CD4-positive, CD25-positive, alpha-beta regulatory T cell (primary cell): ENCODE data around the gene MARCHF10. TPM values are rescaled to one million over a fixed set of nuclear protein-coding genes. Genes with fewer than 3 reads are reported as not detected.
A peak's percentile ranks its signal among the peaks of the same experiment; 100 is the strongest.

ENCODE experiments used
- ATAC-seq, 2 donors: fragments of 150-1000 bp; cut with Tn5 transposase; one replicate each; pipeline ENCODE4 v1.10.0; 2021; ENCODE audit warnings: low read depth in 2 of 2, moderate number of reproducible peaks in 2 of 2, moderate library complexity in 1 of 2
- DNase-seq, 3 donors: peaks; one replicate each; pipeline versions ENCODE4 v3.0.0 to v3.0.0-alpha.2; 2012 to 2022; ENCODE audit warnings: mixed read lengths in 1 of 3
- H3K27ac ChIP-seq: one replicate; pipeline ENCODE4 v1.7.0; 2013; ENCODE audit warnings: mild to moderate bottlenecking, low read length; ENCODE audit not compliant: insufficient read depth, poor library complexity, severe bottlenecking
- H3K27me3 ChIP-seq: one replicate; pipeline ENCODE4 v1.7.0; 2013; ENCODE audit warnings: low read length; ENCODE audit not compliant: control insufficient read depth, insufficient read depth
- H3K36me3 ChIP-seq: one replicate; pipeline ENCODE4 v1.7.0; 2013; ENCODE audit warnings: mild to moderate bottlenecking, low read length, moderate library complexity; ENCODE audit not compliant: control insufficient read depth, insufficient read depth
- H3K4me1 ChIP-seq: 2 replicates; pipeline ENCODE4 v1.7.0; 2013; ENCODE audit warnings: mild to moderate bottlenecking, low read length; ENCODE audit not compliant: insufficient read depth, control insufficient read depth, poor library complexity, severe bottlenecking
- H3K4me3 ChIP-seq: one replicate; pipeline ENCODE4 v1.7.0; 2013; ENCODE audit warnings: low read depth, mild to moderate bottlenecking, low read length, moderate library complexity
- H3K9me3 ChIP-seq, 2 experiments: 1 replicate in 1 of 2; 2 replicates in 1 of 2; pipeline ENCODE4 v1.7.0; 2013; ENCODE audit warnings: low read length in 2 of 2, mild to moderate bottlenecking in 1 of 2, moderate library complexity in 1 of 2; ENCODE audit not compliant: control insufficient read depth in 2 of 2
- H3K27ac Mint-ChIP-seq, 3 donors: one replicate each; pipeline ENCODE4 v1.8.0; 2020 to 2022; ENCODE audit warnings: mild to moderate bottlenecking in 3 of 3, mixed read lengths in 3 of 3, moderate library complexity in 2 of 3
- H3K27me3 Mint-ChIP-seq: one replicate; pipeline ENCODE4 v1.8.0; 2022; ENCODE audit warnings: mild to moderate bottlenecking, mixed read lengths
- H3K36me3 Mint-ChIP-seq: one replicate; pipeline ENCODE4 v1.8.0; 2020; ENCODE audit warnings: mixed read lengths
- H3K4me1 Mint-ChIP-seq, 4 donors: one replicate each; pipeline ENCODE4 v1.8.0; 2020 to 2022; ENCODE audit warnings: mixed read lengths in 4 of 4, mild to moderate bottlenecking in 1 of 4
- H3K4me3 Mint-ChIP-seq, 4 donors: one replicate each; pipeline ENCODE4 v1.8.0; 2020 to 2022; ENCODE audit warnings: mild to moderate bottlenecking in 4 of 4, mixed read lengths in 4 of 4, moderate library complexity in 3 of 4
- H3K9me3 Mint-ChIP-seq, 7 donors: one replicate each; pipeline ENCODE4 v1.8.0; 2020 to 2022; ENCODE audit warnings: mixed read lengths in 7 of 7, mild to moderate bottlenecking in 3 of 7, moderate library complexity in 2 of 7
- polyA plus RNA-seq, 4 donors: library from polyadenylated mRNA; unstranded; fragments of 300-500 nt; fragmentation: Illumina TruSeq; gene quantifications; one replicate each; pipeline ENCODE4 v1.2.3, GENCODE V29; 2021
- total RNA-seq: library from RNA; stranded (reverse); gene quantifications from one replicate; pipeline ENCODE4 v1.2.3, GENCODE V29; 2022

Gene MARCHF10
- total and polyA plus RNA-seq, 5 donors from 2014 or later = 0.12 to 0.48 (median 0.18) TPM; not detected in 2

- Histone ChIP-seq H3K27me3 (peaks cover 2% of the 10 kb centered on the region), H3K36me3 (no peaks in the 10 kb centered on the region), H3K9me3 (no peaks in the 10 kb centered on the region), H3K4me1 (no peaks in the 10 kb centered on the region), H3K4me3 (peak overlapping the region; percentile 70), H3K27ac (no peak overlapping the region)
- H3K4me1 Mint-ChIP-seq = peaks cover 0 to 16% (median 11%) of the 10 kb centered on the region in 4 donors
- peak overlapping the region; percentile 43 to 80 (median 57) for H3K4me3 Mint-ChIP-seq
- no peak for ATAC-seq
- peaks cover 0 to 5% (median 0%) of the 10 kb centered on the region in 7 donors for H3K9me3 Mint-ChIP-seq
- peaks cover 22% of the 10 kb centered on the region for H3K27me3 Mint-ChIP-seq
- peak in 1 of 3 donors; percentile 12 for DNase-seq
- H3K36me3 Mint-ChIP-seq = no peaks in the 10 kb centered on the region
- peak overlapping the region in 1 of 3 donors; percentile 58 for H3K27ac Mint-ChIP-seq
Measured at GRCh38 chr17:62793919-62794665, 14.0 kb downstream of the MARCHF10 start.

- Mint-ChIP-seq H3K36me3 (no peaks in the 10 kb centered on the region), H3K4me3 (no peak overlapping the region), H3K9me3 (peaks cover 0 to 5% (median 0%) of the 10 kb centered on the region in 7 donors), H3K4me1 (peaks cover 0 to 16% (median 11%) of the 10 kb centered on the region in 4 donors), H3K27me3 (peaks cover 16% of the 10 kb centered on the region), H3K27ac (no peak overlapping the region)
- no peaks in the 10 kb centered on the region for H3K36me3 ChIP-seq
- no peak overlapping the region for H3K27ac ChIP-seq
- H3K4me3 ChIP-seq = no peak overlapping the region
- H3K27me3 ChIP-seq = peaks cover 2% of the 10 kb centered on the region
- H3K9me3 ChIP-seq = no peaks in the 10 kb centered on the region
- H3K4me1 ChIP-seq = no peaks in the 10 kb centered on the region
- no peak for ATAC-seq
- no peak for DNase-seq
Measured at GRCh38 chr17:62792447-62792800, 15.7 kb downstream of the MARCHF10 start.

GRCh38 chr17:62791767-62792446 is 16.2 kb downstream of the MARCHF10 start:
- peaks cover 16% of the 10 kb centered on the region for H3K27me3 Mint-ChIP-seq
- peaks cover 0 to 16% (median 11%) of the 10 kb centered on the region in 4 donors for H3K4me1 Mint-ChIP-seq
- ATAC-seq (no peak), DNase-seq (no peak)
- H3K27ac Mint-ChIP-seq = no peak overlapping the region
- Histone ChIP-seq H3K9me3 (no peaks in the 10 kb centered on the region), H3K27ac (no peak overlapping the region), H3K4me3 (no peak overlapping the region), H3K36me3 (no peaks in the 10 kb centered on the region), H3K4me1 (no peaks in the 10 kb centered on the region), H3K27me3 (peaks cover 2% of the 10 kb centered on the region)
- H3K4me3 Mint-ChIP-seq = no peak overlapping the region
- peaks cover 0 to 5% (median 0%) of the 10 kb centered on the region in 7 donors for H3K9me3 Mint-ChIP-seq
- no peaks in the 10 kb centered on the region for H3K36me3 Mint-ChIP-seq

GRCh38 chr17:62791235-62791734 is 16.8 kb downstream of the MARCHF10 start:
- peak overlapping the region in 1 of 3 donors; percentile 64 for H3K27ac Mint-ChIP-seq
- peaks cover 0 to 16% (median 11%) of the 10 kb centered on the region in 4 donors for H3K4me1 Mint-ChIP-seq
- Histone ChIP-seq H3K27ac (no peak overlapping the region), H3K4me1 (no peaks in the 10 kb centered on the region), H3K36me3 (no peaks in the 10 kb centered on the region), H3K9me3 (no peaks in the 10 kb centered on the region), H3K4me3 (no peak overlapping the region), H3K27me3 (peaks cover 2% of the 10 kb centered on the region)
- peak overlapping the region in 1 of 4 donors; percentile 39 for H3K4me3 Mint-ChIP-seq
- H3K27me3 Mint-ChIP-seq = peaks cover 16% of the 10 kb centered on the region
- ATAC-seq (no peak), DNase-seq (no peak)
- no peaks in the 10 kb centered on the region for H3K36me3 Mint-ChIP-seq
- H3K9me3 Mint-ChIP-seq = peaks cover 0 to 5% (median 0%) of the 10 kb centered on the region in 7 donors

- H3K27me3 Mint-ChIP-seq = peaks cover 14% of the 10 kb centered on the region
- H3K36me3 Mint-ChIP-seq = no peaks in the 10 kb centered on the region
- H3K9me3 ChIP-seq = no peaks in the 10 kb centered on the region
- ATAC-seq (no peak), DNase-seq (no peak)
- peaks cover 0 to 15% (median 9%) of the 10 kb centered on the region in 4 donors for H3K4me1 Mint-ChIP-seq
- H3K4me1 ChIP-seq = no peaks in the 10 kb centered on the region
- H3K27ac Mint-ChIP-seq = no peak overlapping the region
- peaks cover 2% of the 10 kb centered on the region for H3K27me3 ChIP-seq
- peaks cover 0 to 5% (median 1%) of the 10 kb centered on the region in 7 donors for H3K9me3 Mint-ChIP-seq
- no peak overlapping the region for H3K4me3 Mint-ChIP-seq
- no peak overlapping the region for H3K4me3 ChIP-seq
- no peaks in the 10 kb centered on the region for H3K36me3 ChIP-seq
- H3K27ac ChIP-seq = no peak overlapping the region
Measured at GRCh38 chr17:62790564-62790986, 17.5 kb downstream of the MARCHF10 start.

- ATAC-seq = no peak
- no peak for DNase-seq
- no peaks in the 10 kb centered on the region for H3K36me3 ChIP-seq
- no peak overlapping the region for H3K4me3 ChIP-seq
- no peaks in the 10 kb centered on the region for H3K9me3 ChIP-seq
- H3K4me1 Mint-ChIP-seq = no peaks in the 10 kb centered on the region
- no peak overlapping the region for H3K4me3 Mint-ChIP-seq
- no peaks in the 10 kb centered on the region for H3K4me1 ChIP-seq
- H3K27me3 ChIP-seq = no peaks in the 10 kb centered on the region
- no peak overlapping the region for H3K27ac ChIP-seq
- H3K36me3 Mint-ChIP-seq = no peaks in the 10 kb centered on the region
- H3K27ac Mint-ChIP-seq = no peak overlapping the region
- H3K27me3 Mint-ChIP-seq = peaks cover 9% of the 10 kb centered on the region
- H3K9me3 Mint-ChIP-seq = peaks cover 0 to 15% (median 4%) of the 10 kb centered on the region in 7 donors
Measured at GRCh38 chr17:62787366-62787765, 20.7 kb downstream of the MARCHF10 start.

- DNase-seq (no peak), ATAC-seq (no peak)
- no peak overlapping the region for H3K27ac Mint-ChIP-seq
- no peaks in the 10 kb centered on the region for H3K4me1 ChIP-seq
- no peaks in the 10 kb centered on the region for H3K4me1 Mint-ChIP-seq
- H3K36me3 ChIP-seq = no peaks in the 10 kb centered on the region
- H3K9me3 Mint-ChIP-seq = peaks cover 0 to 15% (median 4%) of the 10 kb centered on the region in 7 donors
- no peaks in the 10 kb centered on the region for H3K27me3 ChIP-seq
- no peak overlapping the region for H3K27ac ChIP-seq
- H3K27me3 Mint-ChIP-seq = peaks cover 9% of the 10 kb centered on the region
- no peak overlapping the region for H3K4me3 ChIP-seq
- no peaks in the 10 kb centered on the region for H3K9me3 ChIP-seq
- H3K4me3 Mint-ChIP-seq = no peak overlapping the region
- no peaks in the 10 kb centered on the region for H3K36me3 Mint-ChIP-seq
Measured at GRCh38 chr17:62786646-62787045, 21.5 kb downstream of the MARCHF10 start.
